GM12878 (cell line): ENCODE measurements around the gene CDC42SE2. TPM values are rescaled to one million over a fixed set of nuclear protein-coding genes. Genes with fewer than 3 reads are reported as not detected.
A peak's percentile ranks its signal among the peaks of the same experiment; 100 is the strongest.

ENCODE experiments used
- ATAC-seq: fragments of 200-7000 bp; cut with Tn5 transposase; 3 replicates; pipeline ENCODE4 v1.9.1; 2020; ENCODE audit warnings: mild to moderate bottlenecking, moderate library complexity
- BruUV-seq: library from RNA; stranded (reverse); fragments of 400-500 nt; replicated peaks from 2 replicates; lab custom pipeline; 2021; lab: Mats Ljungman, UMichigan
- CTCF ChIA-PET: fragments of 300-600 bp; sonication (Branson Sonifier 250); formaldehyde crosslinking; extraction: SDS; loops from one replicate; lab custom pipeline; 2021; ENCODE audit warnings: inconsistent platforms; lab: Yijun Ruan, JAX
- POLR2A ChIA-PET: fragments of 350-600 bp; formaldehyde crosslinking; extraction: SDS; loops from one replicate; lab custom pipeline; 2021; ENCODE audit warnings: inconsistent platforms; lab: Charles Lee
- RAD21 ChIA-PET: fragments of 300-600 bp; sonication (Branson Sonifier 250); formaldehyde crosslinking; loops from one replicate; lab custom pipeline; 2023; ENCODE audit warnings: antibody characterized with exemption; ENCODE audit not compliant: unreplicated experiment; lab: Charles Lee
- SMC1A ChIA-PET: fragments of 300-600 bp; sonication (Branson Sonifier 250); formaldehyde crosslinking; loops from one replicate; lab custom pipeline; 2023; ENCODE audit not compliant: unreplicated experiment, uncharacterized antibody; lab: Charles Lee
- DNase-seq: peaks from one replicate; pipeline ENCODE4 v3.0.0-alpha.2; 2011; ENCODE audit warnings: low read depth, low spot score
- FAIRE-seq: peaks from 3 replicates; lab custom pipeline; 2011; peaks lifted over from hg19 to GRCh38; lab: Jason Lieb, UNC
- H2AFZ ChIP-seq: 2 replicates; pipeline ENCODE4 v1.6.0; 2011; ENCODE audit warnings: low read depth, low read length, control low read depth; ENCODE audit not compliant: control insufficient read depth
- H3K27ac ChIP-seq: 2 replicates; pipeline ENCODE4 v1.5.1; 2011; ENCODE audit warnings: control low read depth; ENCODE audit not compliant: control insufficient read depth, insufficient read depth
- H3K27me3 ChIP-seq, 2 experiments: replicated peaks in 1 of 2; 2 replicates each; pipeline versions ENCODE4 v1.6.0 to v1.6.1; 2011; ENCODE audit warnings: low read length in 1 of 2; ENCODE audit not compliant: control insufficient read depth in 2 of 2, insufficient read depth in 2 of 2
- H3K36me3 ChIP-seq, 2 experiments: 2 replicates each; pipeline ENCODE4 v1.5.1; 2011; ENCODE audit warnings: low read length in 1 of 2; ENCODE audit not compliant: control insufficient read depth in 2 of 2, insufficient read depth in 2 of 2
- H3K4me1 ChIP-seq: 2 replicates; pipeline ENCODE4 v1.6.1; 2011; ENCODE audit warnings: mild to moderate bottlenecking, low read length, moderate library complexity, mixed read lengths; ENCODE audit not compliant: control insufficient read depth, insufficient read depth
- H3K4me2 ChIP-seq: 2 replicates; pipeline ENCODE4 v1.6.0; 2011; ENCODE audit warnings: control low read depth; ENCODE audit not compliant: control insufficient read depth, insufficient read depth
- H3K4me3 ChIP-seq: fragments of 200-600 bp; sonication (generic); 2 replicates; pipeline ENCODE4 v1.5.1; 2016
- H3K79me2 ChIP-seq: 2 replicates; pipeline ENCODE4 v1.6.0; 2011; ENCODE audit warnings: low read length; ENCODE audit not compliant: control insufficient read depth, insufficient read depth
- H3K9ac ChIP-seq: 2 replicates; pipeline ENCODE4 v1.8.0; 2011; ENCODE audit warnings: low read length, control low read depth, mixed read lengths; ENCODE audit not compliant: control insufficient read depth, insufficient read depth
- H3K9me3 ChIP-seq: replicated peaks from 3 replicates; pipeline ENCODE4 v1.5.1; 2011; ENCODE audit warnings: mild to moderate bottlenecking, low read length; ENCODE audit not compliant: control insufficient read depth, insufficient read depth
- H4K20me1 ChIP-seq: 2 replicates; pipeline ENCODE4 v1.6.0; 2011; ENCODE audit not compliant: control insufficient read depth, insufficient read depth
- EP300 ChIP-seq, 2 experiments: fragments of 150-350 bp in 1 of 2; IDR thresholded peaks; 2 replicates each; pipeline ENCODE4 v1.6.1; 2011 to 2012; ENCODE audit warnings: low read depth in 2 of 2, low read length in 2 of 2, borderline replicate concordance in 1 of 2, improper control_type of control experiment in 1 of 2, inconsistent platforms in 1 of 2; ENCODE audit not compliant: control insufficient read depth in 1 of 2
- IKZF2 ChIP-seq, 2 experiments: fragments of 450-650 bp; IDR thresholded peaks; 2 replicates each; pipeline ENCODE4 v1.6.1; 2017; ENCODE audit warnings: mild to moderate bottlenecking in 2 of 2, moderate library complexity in 2 of 2
- JUNB ChIP-seq: IDR thresholded peaks from 2 replicates; pipeline ENCODE4 v1.6.1; 2016; ENCODE audit warnings: antibody characterized with exemption, mild to moderate bottlenecking
- MTA3 ChIP-seq: IDR thresholded peaks from 2 replicates; pipeline ENCODE4 v1.6.1; 2012; ENCODE audit warnings: low read length, inconsistent platforms, borderline replicate concordance
- RUNX3 ChIP-seq: IDR thresholded peaks from 2 replicates; pipeline ENCODE4 v1.6.1; 2012; ENCODE audit warnings: low read length, inconsistent platforms
- SMAD5 ChIP-seq: IDR thresholded peaks from 2 replicates; pipeline ENCODE4 v1.6.1; 2016; ENCODE audit warnings: antibody characterized with exemption, low read depth
- TCF12 ChIP-seq: IDR thresholded peaks from 2 replicates; pipeline ENCODE4 v1.6.1; 2011; ENCODE audit warnings: low read depth, mild to moderate bottlenecking, low read length
- TCF3 ChIP-seq: IDR thresholded peaks from 2 replicates; pipeline ENCODE4 v1.6.1; 2012; ENCODE audit warnings: low read depth, mild to moderate bottlenecking, low read length, borderline replicate concordance; ENCODE audit not compliant: insufficient read depth
- WGBS: methylation state at CpG from one replicate; pipeline ENCODE4 v1.1.6; 2016; ENCODE audit warnings: low lambda C conversion rate; ENCODE audit not compliant: insufficient replicate concordance, insufficient coverage; ENCODE audit errors: missing lambda C conversion rate; 5-methylcytosine and 5-hydroxymethylcytosine counted together
- in situ Hi-C: fragments of 300-500 bp; cut with MboI; formaldehyde crosslinking; loops from 9 replicates; pipeline ENCODE4 v1.14.3; 2018; ENCODE audit warnings: mixed read lengths
- intact Hi-C: fragments of 100-400 bp; cut with micrococcal nuclease; formaldehyde crosslinking; loops from one replicate; pipeline ENCODE4 v1.14.2; 2022; ENCODE audit not compliant: unreplicated experiment
- polyA plus RNA-seq, 11 experiments: library from polyadenylated mRNA; depleted of rRNA in 4 of 11; unstranded in 6 of 11; stranded (reverse) in 5 of 11; fragments of >200 nt; fragmentation: Nextera tagmentation in 4 of 11; fragmentation: Illumina TruSeq in 1 of 11; extraction: Ambion mirVana in 4 of 11; extraction: Trizol in 1 of 11; gene quantifications; 1 replicate in 1 of 11; 2 replicates in 10 of 11; pipeline versions ENCODE4 v1.2.1 to v1.2.3, GENCODE V29; 2011 to 2016; ENCODE audit warnings: inconsistent platforms in 2 of 11, missing spikeins in 2 of 11, low read depth in 1 of 11
- total RNA-seq, 4 experiments: library from RNA; depleted of rRNA in 3 of 4; stranded (reverse); fragments of >200 nt in 3 of 4; fragmentation: Illumina TruSeq in 1 of 4; extraction: Trizol in 1 of 4; gene quantifications; 2 replicates each; pipeline versions ENCODE4 v1.2.1 to v1.2.3, GENCODE V29; 2013 to 2021

CDC42SE2 gene
- total and polyA plus RNA-seq, 10 of the 15 experiments (the other 5 are each of a cell fraction or from before 2014, with no cell fraction given) = 57.0 to 148 (median 80.3) TPM

GRCh38 chr5:131381021-131381420 is 117.2 kb downstream of the CDC42SE2 start:
- in situ Hi-C loops = loop anchor here (5.0 kb wide), 2 partner anchors 169 to 214 kb away; partner anchors contain the start of gene HINT1

GRCh38 chr5:131381777-131382176 is 117.9 kb downstream of the CDC42SE2 start:
- SMC1A ChIA-PET = interaction anchor here (0.6 to 7.0 kb wide), 54 partner anchors 9 to 626 kb away, joined by 3 to 67 read pairs (median 4); partner anchors contain the start of gene CDC42SE2
- WGBS = 8% methylated on average over 2 of the region's 2 CpGs
- Histone ChIP-seq H3K9ac (peak overlapping the region; percentile 28; the same call in 1 of the 2 replicates), H2AFZ (no peak overlapping the region), H3K36me3 (peaks cover 2 to 9% of the 10 kb centered on the region in 2 experiments; a peak in 2 of 4 replicates), H3K27ac (peak overlapping the region; percentile 95), H3K9me3 (no peaks in the 10 kb centered on the region), H4K20me1 (no peaks in the 10 kb centered on the region), H3K4me2 (peak overlapping the region; percentile 86), H3K27me3 (no peaks in the 10 kb centered on the region), H3K4me1 (peaks cover 64% of the 10 kb centered on the region), H3K79me2 (peaks cover 87% of the 10 kb centered on the region), H3K4me3 (peak overlapping the region; percentile 40; the same call in 1 of the 2 replicates)
- POLR2A ChIA-PET = interaction anchor here (0.6 to 3.2 kb wide), 21 partner anchors 8 to 1009 kb away, joined by 3 to 13 read pairs (median 5); partner anchors contain the start of gene CDC42SE2
- TF ChIP-seq JUNB (no peak), IKZF2 (IDR thresholded peaks at IDR 0.05) (0 out of 4 replicates have a peak, but pooled peaks of 1 of the 2 experiments have one; percentile 7), MTA3 (no peak), TCF12 (peak; percentile 59; the same call in 1 of the 2 replicates), EP300 (IDR thresholded peaks at IDR 0.05; ENCODE audit: borderline replicate concordance in 1 of 2, control insufficient read depth in 1 of 2, low read depth in 2 of 2, low read length in 2 of 2) (peak in 1 of 2 experiments; percentile 46; a peak in 1 of 4 replicates), RUNX3 (no peak), TCF3 (0 out of 2 replicates have a peak, but pooled peaks have one; percentile 23)
- RAD21 ChIA-PET = interaction anchor here (0.8 to 11.3 kb wide), 37 partner anchors 8 to 510 kb away, joined by 3 to 145 read pairs (median 6); partner anchors contain the start of genes CDC42SE2 and HINT1
- BruUV-seq = no TSS peak
- in situ Hi-C loops = loop anchor here (5.0 kb wide), 2 partner anchors 169 to 214 kb away; partner anchors contain the start of gene HINT1
- intact Hi-C loops = loop anchor here (2.0 to 5.0 kb wide), 5 partner anchors 35 to 1059 kb away; partner anchors contain the start of gene HINT1
- ATAC-seq = peak; percentile 66
- peak; percentile 75 for FAIRE-seq
- DNase-seq = peak; percentile 71
- CTCF ChIA-PET = interaction anchor here (0.7 to 3.4 kb wide), 41 partner anchors 8 to 510 kb away, joined by 3 to 53 read pairs (median 5); partner anchors contain the start of genes CDC42SE2 and HINT1

More at GRCh38 chr5:131381021-131381420, 117.2 kb downstream of the CDC42SE2 start:
- no peaks in the 10 kb centered on the region for H3K27me3 ChIP-seq
- H3K9me3 ChIP-seq = no peaks in the 10 kb centered on the region
- SMC1A ChIA-PET = interaction anchor here (0.8 to 7.0 kb wide), 26 partner anchors 8 to 175 kb away, joined by 3 to 67 read pairs (median 8); partner anchors contain the start of gene CDC42SE2
- intact Hi-C loops = loop anchor here (5.0 kb wide), 1 partner anchor 1059 kb away; no protein-coding TSS in a partner anchor
- no peak for FAIRE-seq
- H3K4me2 ChIP-seq = peak overlapping the region; percentile 86
- no TSS peak for BruUV-seq
- H3K36me3 ChIP-seq = peaks cover under 1 to 7% of the 10 kb centered on the region in 2 experiments; a peak in 2 of 4 replicates
- peaks cover 70% of the 10 kb centered on the region for H3K4me1 ChIP-seq
- no peak for ATAC-seq
- H3K27ac ChIP-seq = peak overlapping the region; percentile 95
- no peak overlapping the region for H2AFZ ChIP-seq
- peak overlapping the region; percentile 45 for H3K9ac ChIP-seq
- RAD21 ChIA-PET = interaction anchor here (0.9 to 11.3 kb wide), 23 partner anchors 8 to 509 kb away, joined by 3 to 145 read pairs (median 8); partner anchors contain the start of gene CDC42SE2
- DNase-seq = no peak
- TF ChIP-seq MTA3 (0 out of 2 replicates have a peak, but pooled peaks have one; percentile 1), SMAD5 (no peak), RUNX3 (0 out of 2 replicates have a peak, but pooled peaks have one; percentile 5)
- TF ChIP-seq, all 136 proteins: peak for 2
- WGBS = 98% methylated on average over 4 of the region's 4 CpGs
- CTCF ChIA-PET = interaction anchor here (1.0 to 3.4 kb wide), 13 partner anchors 8 to 509 kb away, joined by 3 to 53 read pairs (median 8); partner anchors contain the start of gene CDC42SE2
- Histone ChIP-seq H4K20me1 (no peaks in the 10 kb centered on the region), H3K4me3 (no peak overlapping the region), H3K79me2 (peaks cover 91% of the 10 kb centered on the region)
- POLR2A ChIA-PET = interaction anchor here (0.6 to 2.0 kb wide), 7 partner anchors 10 to 207 kb away, joined by 3 to 9 read pairs (median 4); no protein-coding TSS in a partner anchor
